NCI-H2227 (cell line): ENCODE results near the gene AKAP8L.
"Not testable (repeated sequence)": the region's sequence is repeated elsewhere in the genome, so short reads cannot be mapped to it uniquely, and the experiment has no call there.

Experiments used
- DNase-seq: peaks from one replicate; lab custom pipeline; 2025; ENCODE audit not compliant: unreplicated experiment; lab: John Stamatoyannopoulos, UW

Gene AKAP8L

GRCh38 chr19:15421136-15421695 lies 2.4 kb upstream of the AKAP8L start:
- DNase-seq, result no peak

- peak; percentile 3 for DNase-seq
These were observed 731 bp upstream of the AKAP8L start for GRCh38 chr19:15419413-15420025.

GRCh38 chr19:15418231-15418578 lies 583 bp downstream of the AKAP8L start:
- peak; percentile 39 for DNase-seq

- no peak for DNase-seq
These were observed 1.1 kb downstream of the AKAP8L start for GRCh38 chr19:15417699-15418098.

- DNase-seq, result peak; percentile 32
These were observed 6.0 kb downstream of the AKAP8L start for GRCh38 chr19:15412832-15413231.

- not testable (repeated sequence) for DNase-seq
These were observed 7.4 kb downstream of the AKAP8L start for GRCh38 chr19:15411351-15411750.

GRCh38 chr19:15404780-15405211 lies 14.0 kb downstream of the AKAP8L start:
- DNase-seq, result no peak

- peak; percentile 11 for DNase-seq
These were observed 14.6 kb downstream of the AKAP8L start for GRCh38 chr19:15404097-15404779.

GRCh38 chr19:15403151-15403531 lies 15.6 kb downstream of the AKAP8L start:
- DNase-seq, result no peak

GRCh38 chr19:15402411-15403150 lies 16.2 kb downstream of the AKAP8L start:
- DNase-seq, result no peak

GRCh38 chr19:15401397-15401710 lies 17.4 kb downstream of the AKAP8L start:
- DNase-seq, result no peak

GRCh38 chr19:15400521-15401396 lies 18.0 kb downstream of the AKAP8L start:
- DNase-seq, result no peak

- DNase-seq, result no peak
These were observed 19.2 kb downstream of the AKAP8L start for GRCh38 chr19:15399635-15400034.

- no peak for DNase-seq
These were observed 19.6 kb downstream of the AKAP8L start for GRCh38 chr19:15399234-15399515.

GRCh38 chr19:15398501-15399233 lies 20.1 kb downstream of the AKAP8L start:
- DNase-seq, result no peak

GRCh38 chr19:15397782-15398181 lies 21.0 kb downstream of the AKAP8L start:
- DNase-seq, result no peak

- no peak for DNase-seq
These were observed 21.6 kb downstream of the AKAP8L start for GRCh38 chr19:15397236-15397635.

GRCh38 chr19:15396436-15396835 lies 22.4 kb downstream of the AKAP8L start:
- DNase-seq, result no peak

GRCh38 chr19:15395251-15395650 lies 23.5 kb downstream of the AKAP8L start:
- not testable (repeated sequence) for DNase-seq

- no peak for DNase-seq
These were observed 24.4 kb downstream of the AKAP8L start for GRCh38 chr19:15394426-15394825.

- no peak for DNase-seq
These were observed 24.8 kb downstream of the AKAP8L start for GRCh38 chr19:15393963-15394362.
